Stomach (tissue), 4 donors: ENCODE results near the gene SMARCA4.

Source experiments
- CTCF ChIP-seq, 7 experiments: fragments of 450-650 bp in 4 of 7; fragments of 200-600 bp in 3 of 7; sonication (generic) in 3 of 7; IDR thresholded peaks; one replicate each; pipeline ENCODE4 v1.5.1; 2016 to 2019; ENCODE audit warnings: antibody characterized with exemption in 7 of 7, control low read depth in 2 of 7, mild to moderate bottlenecking in 1 of 7
- EP300 ChIP-seq: sonication (generic); formaldehyde crosslinking; IDR thresholded peaks from one replicate; pipeline ENCODE4 v1.6.1; 2017; ENCODE audit warnings: antibody characterized with exemption
- POLR2A ChIP-seq, 4 donors: fragments of 450-650 bp; IDR thresholded peaks; one replicate each; pipeline ENCODE4 v1.6.1; 2016; ENCODE audit warnings: antibody characterized with exemption in 4 of 4, control low read depth in 2 of 4, mild to moderate bottlenecking in 1 of 4, moderate library complexity in 1 of 4
- POLR2AphosphoS5 ChIP-seq, 3 donors: sonication (generic); formaldehyde crosslinking; IDR thresholded peaks; one replicate each; pipeline ENCODE4 v1.6.1; 2016; ENCODE audit warnings: antibody characterized with exemption in 3 of 3

GRCh38 chr19:11067356-11068113 is 106.7 kb downstream of the SMARCA4 start:
- no peak for TF ChIP-seq CTCF (IDR thresholded peaks at IDR 0.05)
- TF ChIP-seq EP300: no peak
- no peak for TF ChIP-seq POLR2A (IDR thresholded peaks at IDR 0.05)
- TF ChIP-seq POLR2AphosphoS5 (IDR thresholded peaks at IDR 0.05): no peak
